HCT116 (cell line): ENCODE data around the gene RXRA. TPM values are rescaled to one million over a fixed set of nuclear protein-coding genes. Genes with fewer than 3 reads are reported as not detected.

Source experiments
- ATAC-seq: fragments of 200-7000 bp; cut with Tn5 transposase; 2 replicates; pipeline ENCODE4 v1.9.1; 2020; ENCODE audit warnings: mild to moderate bottlenecking, moderate library complexity
- BruUV-seq: library from RNA; stranded (reverse); fragments of 400-500 nt; replicated peaks from 2 replicates; lab custom pipeline; 2021; lab: Mats Ljungman, UMichigan
- CTCF ChIA-PET: fragments of 300-600 bp; sonication (Branson Sonifier 250); formaldehyde crosslinking; loops from one replicate; lab custom pipeline; 2021; ENCODE audit warnings: antibody characterized with exemption; lab: Charles Lee
- POLR2A ChIA-PET: fragments of 300-600, 350-600 bp; sonication (Branson Sonifier 250); formaldehyde crosslinking; loops from one replicate; lab custom pipeline; 2021; ENCODE audit warnings: antibody characterized with exemption; lab: Charles Lee
- RAD21 ChIA-PET, 2 experiments: fragments of 300-600 bp; sonication (Branson Sonifier 250); formaldehyde crosslinking; loops; one replicate each; lab custom pipeline; 2023; ENCODE audit warnings: low total read pairs in 2 of 2; ENCODE audit not compliant: uncharacterized antibody in 2 of 2, unreplicated experiment in 2 of 2, low non-redundant PET in 1 of 2; lab: Charles Lee
- DNase-seq: peaks from one replicate; pipeline ENCODE4 v3.0.0-alpha.2; 2010; ENCODE audit warnings: low read depth, low spot score
- H2AFZ ChIP-seq: fragments of 200-600 bp; shearing (Covaris generic), sonication (generic); 2 replicates; pipeline ENCODE4 v1.6.1; 2017; ENCODE audit warnings: low read depth, mixed run types, mixed read lengths, antibody characterized with exemption, low read length; ENCODE audit not compliant: poor library complexity, severe bottlenecking
- H3K27ac ChIP-seq: 2 replicates; pipeline ENCODE4 v1.5.1; 2012; ENCODE audit warnings: low read depth, low read length
- H3K27me3 ChIP-seq: fragments of 200-600 bp; sonication (generic); 2 replicates; pipeline ENCODE4 v1.6.1; 2016; ENCODE audit warnings: mixed run types, low read length, mixed read lengths; ENCODE audit not compliant: insufficient read depth
- H3K36me3 ChIP-seq, 2 experiments: fragments of 200-500 bp in 1 of 2; fragments of 200-600 bp in 1 of 2; sonication (Bioruptor generic) in 1 of 2; sonication (generic) in 1 of 2; 2 replicates each; pipeline versions ENCODE4 v1.5.1 to v1.6.1; 2014 to 2016; ENCODE audit warnings: low read length in 2 of 2, inconsistent platforms in 1 of 2, mixed read lengths in 1 of 2, mixed run types in 1 of 2; ENCODE audit not compliant: insufficient read depth in 2 of 2, control insufficient read depth in 1 of 2
- H3K4me1 ChIP-seq, 2 experiments: fragments of 200-600 bp in 1 of 2; sonication (generic) in 1 of 2; 2 replicates each; pipeline versions ENCODE4 v1.5.1 to v1.6.1; 2012 to 2017; ENCODE audit warnings: low read length in 2 of 2, inconsistent platforms in 1 of 2, mild to moderate bottlenecking in 1 of 2, mixed read lengths in 1 of 2, mixed run types in 1 of 2, moderate library complexity in 1 of 2; ENCODE audit not compliant: insufficient read depth in 2 of 2, control insufficient read depth in 1 of 2
- H3K4me2 ChIP-seq: fragments of 200-600 bp; sonication (generic); 2 replicates; pipeline ENCODE4 v1.6.1; 2017; ENCODE audit warnings: mixed run types, low read length, mixed read lengths
- H3K4me3 ChIP-seq, 2 experiments: fragments of 200-600 bp in 1 of 2; sonication (generic) in 1 of 2; replicated peaks in 1 of 2; 2 replicates each; pipeline ENCODE4 v1.5.1; 2011 to 2016; ENCODE audit warnings: low read length in 2 of 2, control low read depth in 1 of 2, low read depth in 1 of 2, mild to moderate bottlenecking in 1 of 2, mixed read lengths in 1 of 2, mixed run types in 1 of 2
- H3K79me2 ChIP-seq: fragments of 200-600 bp; sonication (generic); 2 replicates; pipeline ENCODE4 v1.6.1; 2017; ENCODE audit warnings: mild to moderate bottlenecking, mixed run types, low read length, moderate library complexity, mixed read lengths; ENCODE audit not compliant: insufficient read depth
- H3K9ac ChIP-seq: fragments of 200-600 bp; sonication (generic); 2 replicates; pipeline ENCODE4 v1.6.1; 2016; ENCODE audit warnings: low read length, mixed read lengths
- H3K9me2 ChIP-seq: fragments of 200-600 bp; sonication (generic), shearing (Covaris generic); 2 replicates; pipeline ENCODE4 v1.6.1; 2017; ENCODE audit warnings: mixed run types, mild to moderate bottlenecking, moderate library complexity; ENCODE audit not compliant: insufficient read depth
- H3K9me3 ChIP-seq, 2 experiments: fragments of 200-500 bp in 1 of 2; fragments of 200-600 bp in 1 of 2; sonication (Bioruptor generic) in 1 of 2; sonication (generic) in 1 of 2; 2 replicates each; pipeline ENCODE4 v1.6.1; 2014 to 2017; ENCODE audit warnings: low read length in 2 of 2, mixed read lengths in 2 of 2, inconsistent platforms in 1 of 2, low read depth in 1 of 2, mild to moderate bottlenecking in 1 of 2, mixed run types in 1 of 2, moderate library complexity in 1 of 2; ENCODE audit not compliant: control insufficient read depth in 1 of 2, insufficient read depth in 1 of 2
- H4K20me1 ChIP-seq: fragments of 200-600 bp; sonication (generic), shearing (Covaris generic); 2 replicates; pipeline ENCODE4 v1.6.1; 2017; ENCODE audit warnings: mixed run types, mild to moderate bottlenecking, moderate library complexity; ENCODE audit not compliant: insufficient read depth
- CBX3 ChIP-seq: IDR thresholded peaks from 2 replicates; pipeline ENCODE4 v1.6.1; 2012; ENCODE audit warnings: low read depth
- CEBPB ChIP-seq: IDR thresholded peaks from 2 replicates; pipeline ENCODE4 v1.6.1; 2012; ENCODE audit warnings: low read depth
- CTCF ChIP-seq, 3 experiments: fragments of 200-600 bp in 1 of 3; sonication (generic) in 1 of 3; IDR thresholded peaks in 2 of 3; conservative IDR thresholded peaks in 1 of 3; 2 replicates each; pipeline ENCODE4 v1.5.1; 2012 to 2017; ENCODE audit warnings: low read depth in 2 of 3, low read length in 2 of 3, antibody characterized with exemption in 1 of 3, borderline replicate concordance in 1 of 3, control low read depth in 1 of 3, mild to moderate bottlenecking in 1 of 3, mixed read lengths in 1 of 3, mixed run types in 1 of 3, moderate library complexity in 1 of 3; ENCODE audit not compliant: insufficient read depth in 1 of 3
- EGR1 ChIP-seq: IDR thresholded peaks from 2 replicates; pipeline ENCODE4 v1.6.1; 2012; ENCODE audit warnings: low read depth
- ELF1 ChIP-seq: IDR thresholded peaks from 2 replicates; pipeline ENCODE4 v1.6.1; 2012; ENCODE audit warnings: low read depth, borderline replicate concordance
- EZH2 ChIP-seq: fragments of 200-600 bp; sonication (generic); IDR thresholded peaks from 2 replicates; pipeline ENCODE4 v1.6.1; 2017; ENCODE audit warnings: antibody characterized with exemption, mixed run types
- FOSL1 ChIP-seq: IDR thresholded peaks from 2 replicates; pipeline ENCODE4 v1.6.1; 2012; ENCODE audit warnings: low read depth
- JUND ChIP-seq: IDR thresholded peaks from 2 replicates; pipeline ENCODE4 v1.6.1; 2012
- MAX ChIP-seq: IDR thresholded peaks from 2 replicates; pipeline ENCODE4 v1.6.1; 2012
- POLR2A ChIP-seq: IDR thresholded peaks from 2 replicates; pipeline ENCODE4 v1.7.0; 2011; ENCODE audit warnings: borderline replicate concordance; ENCODE audit not compliant: insufficient read depth, insufficient read length; ENCODE audit errors: extremely low read depth
- POLR2AphosphoS5 ChIP-seq: IDR thresholded peaks from 2 replicates; pipeline ENCODE4 v1.6.1; 2011; ENCODE audit warnings: mild to moderate bottlenecking, low read depth, low read length, moderate library complexity
- RAD21 ChIP-seq: IDR thresholded peaks from 2 replicates; pipeline ENCODE4 v1.6.1; 2012; ENCODE audit warnings: low read depth, mild to moderate bottlenecking
- REST ChIP-seq: IDR thresholded peaks from 2 replicates; pipeline ENCODE4 v1.6.1; 2012; ENCODE audit warnings: low read depth
- SIN3A ChIP-seq: IDR thresholded peaks from 2 replicates; pipeline ENCODE4 v1.6.1; 2012; ENCODE audit warnings: low read depth
- SRF ChIP-seq: IDR thresholded peaks from 2 replicates; pipeline ENCODE4 v1.6.1; 2012; ENCODE audit warnings: low read depth
- TCF7L2 ChIP-seq: IDR thresholded peaks from 2 replicates; pipeline ENCODE4 v1.7.0; 2011; ENCODE audit warnings: borderline replicate concordance, inconsistent platforms; ENCODE audit not compliant: insufficient read depth, insufficient read length; ENCODE audit errors: extremely low read depth
- YY1 ChIP-seq: IDR thresholded peaks from 2 replicates; pipeline ENCODE4 v1.6.1; 2011; ENCODE audit warnings: low read length, low read depth, moderate library complexity, mild to moderate bottlenecking; ENCODE audit not compliant: insufficient replicate concordance; ENCODE audit errors: extremely low read depth
- ZBTB33 ChIP-seq: IDR thresholded peaks from 2 replicates; pipeline ENCODE4 v1.6.1; 2011; ENCODE audit warnings: mild to moderate bottlenecking, low read length, moderate library complexity; ENCODE audit not compliant: insufficient replicate concordance; ENCODE audit errors: extremely low read depth
- ZFX ChIP-seq: fragments of 450-650 bp; IDR thresholded peaks from 2 replicates; pipeline ENCODE4 v1.6.1; 2017
- ZNF274 ChIP-seq: fragments of 200-500 bp; sonication (Bioruptor generic); IDR thresholded peaks from 2 replicates; pipeline ENCODE4 v1.6.1; 2014; ENCODE audit warnings: mild to moderate bottlenecking, low read depth, low read length, inconsistent platforms
- intact Hi-C: fragments of 100-400 bp; cut with micrococcal nuclease; formaldehyde crosslinking; loops from 2 replicates; pipeline ENCODE4 v1.10.0; 2022
- total RNA-seq: library from RNA; stranded (reverse); gene quantifications from one replicate; pipeline ENCODE4 v1.2.1, GENCODE V29; 2021; ENCODE audit not compliant: unreplicated experiment

Gene RXRA
- total RNA-seq, 1 experiment from 2014 or later = 43.9 TPM

GRCh38 chr9:134411440-134412297 lies 85.4 kb downstream of the RXRA start:
- POLR2A ChIA-PET = no interaction called here
- Histone ChIP-seq H2AFZ (no peak overlapping the region), H3K27me3 (no peaks in the 10 kb centered on the region), H3K4me2 (0 out of 2 replicates have a peak overlapping the region, but pooled peaks have one; percentile 9), H3K27ac (no peak overlapping the region), H3K4me1 (peaks cover 36 to 60% of the 10 kb centered on the region in 2 experiments), H3K4me3 (no peak overlapping the region), H3K79me2 (peaks cover 9% of the 10 kb centered on the region; the same call in 1 of the 2 replicates), H3K9ac (no peak overlapping the region), H3K36me3 (no peaks in the 10 kb centered on the region), H3K9me3 (no peaks in the 10 kb centered on the region), H3K9me2 (no peaks in the 10 kb centered on the region), H4K20me1 (no peaks in the 10 kb centered on the region)
- no peak for DNase-seq
- intact Hi-C loops = no loop called here
- no peak for ATAC-seq
- RAD21 ChIA-PET = no interaction called here
- CTCF ChIA-PET = no interaction called here
- no TSS peak for BruUV-seq
- no peak for TF ChIP-seq SRF
- no peak for TF ChIP-seq JUND
- no peak for TF ChIP-seq RAD21
- no peak for TF ChIP-seq SIN3A
- no peak for TF ChIP-seq ZBTB33
- no peak for TF ChIP-seq EZH2
- TF ChIP-seq POLR2AphosphoS5 = no peak
- TF ChIP-seq CTCF (IDR thresholded peaks at IDR 0.05 in 2 of 3, conservative IDR thresholded peaks at IDR 0.05 in 1 of 3; ENCODE audit: borderline replicate concordance in 1 of 3, insufficient read depth in 1 of 3, low read depth in 2 of 3, low read length in 2 of 3) = no peak
- TF ChIP-seq TCF7L2 = no peak
- TF ChIP-seq CEBPB = no peak
- no peak for TF ChIP-seq FOSL1
- TF ChIP-seq YY1 = no peak
- no peak for TF ChIP-seq EGR1
- no peak for TF ChIP-seq POLR2A
- TF ChIP-seq ELF1 = no peak
- TF ChIP-seq ZFX = no peak
- no peak for TF ChIP-seq CBX3
- no peak for TF ChIP-seq MAX
- TF ChIP-seq REST = no peak
- TF ChIP-seq ZNF274 = no peak
